Mesendoderm (in vitro differentiated cells): ENCODE measurements around the gene UBL7. TPM values are rescaled to one million over a fixed set of nuclear protein-coding genes. Genes with fewer than 3 reads are reported as not detected.

Source experiments
- small RNA-seq: library from polyadenylated mRNA; stranded (forward); fragments of <200 nt; extraction: miRNeasy Mini kit (QIAGEN cat#:217004); gene quantifications from one replicate; pipeline ENCODE3, GENCODE V24; 2013; ENCODE audit not compliant: insufficient read depth

UBL7 gene

Small RNAs within 50 kb of the gene (small RNA-seq; reads per million reads assigned to genes)
- gene MIR6881 (not detected), gene RF00591 (not detected)
